Amniotic epithelial cell (primary cell): Measurements from ENCODE around the gene BMPR1A.
"Not testable (repeated sequence)": the region's sequence is repeated elsewhere in the genome, so short reads cannot be mapped to it uniquely, and the experiment has no call there.

Experiments used
- DNase-seq: peaks from one replicate; pipeline ENCODE4 v3.0.0-alpha.2; 2010; ENCODE audit warnings: low read depth

BMPR1A gene

GRCh38 chr10:86941991-86942421 is 185.6 kb downstream of the BMPR1A start:
- no peak for DNase-seq

GRCh38 chr10:86942441-86943315 is 186.3 kb downstream of the BMPR1A start:
- DNase-seq, result no peak

- no peak for DNase-seq
These were observed 187.1 kb downstream of the BMPR1A start for GRCh38 chr10:86943316-86944030.

- no peak for DNase-seq
These were observed 187.6 kb downstream of the BMPR1A start for GRCh38 chr10:86944031-86944419.

GRCh38 chr10:86944471-86944870 is 188.1 kb downstream of the BMPR1A start:
- DNase-seq, result peak; percentile 82

GRCh38 chr10:86944907-86945306 is 188.5 kb downstream of the BMPR1A start:
- DNase-seq, result no peak

GRCh38 chr10:86945361-86946212 is 189.2 kb downstream of the BMPR1A start:
- DNase-seq, result peak; percentile 59

GRCh38 chr10:86946213-86947155 is 190.1 kb downstream of the BMPR1A start:
- no peak for DNase-seq

- DNase-seq, result not testable (repeated sequence)
These were observed 191.4 kb downstream of the BMPR1A start for GRCh38 chr10:86947806-86948205.

- no peak for DNase-seq
These were observed 193.9 kb downstream of the BMPR1A start for GRCh38 chr10:86950349-86950748.

GRCh38 chr10:86951184-86951761 is 194.9 kb downstream of the BMPR1A start:
- no peak for DNase-seq

- DNase-seq, result no peak
These were observed 195.7 kb downstream of the BMPR1A start for GRCh38 chr10:86952106-86952505.

GRCh38 chr10:86952697-86953096 is 196.3 kb downstream of the BMPR1A start:
- DNase-seq, result not testable (repeated sequence)

- DNase-seq, result peak; percentile 97
These were observed 197.6 kb downstream of the BMPR1A start for GRCh38 chr10:86953747-86954680.

GRCh38 chr10:86954681-86955500 is 198.5 kb downstream of the BMPR1A start:
- no peak for DNase-seq

- DNase-seq, result no peak
These were observed 199.2 kb downstream of the BMPR1A start for GRCh38 chr10:86955501-86956194.

- DNase-seq, result no peak
These were observed 199.9 kb downstream of the BMPR1A start for GRCh38 chr10:86956195-86956847.
